Caco-2 (cell line): ENCODE measurements around the gene PTPN3. TPM values are rescaled to one million over a fixed set of nuclear protein-coding genes. Genes with fewer than 3 reads are reported as not detected.

Experiments
- BruUV-seq: library from RNA; stranded (reverse); fragments of 400-500 nt; replicated peaks from 2 replicates; lab custom pipeline; 2021; lab: Mats Ljungman, UMichigan
- CTCF ChIA-PET: fragments of 300-600 bp; sonication (Branson Sonifier 250); formaldehyde crosslinking; loops from one replicate; lab custom pipeline; 2022; ENCODE audit warnings: antibody characterized with exemption; lab: Charles Lee
- POLR2A ChIA-PET: fragments of 300-600 bp; sonication (Branson Sonifier 250); formaldehyde crosslinking; loops from one replicate; lab custom pipeline; 2022; ENCODE audit warnings: antibody characterized with exemption; lab: Charles Lee
- DNase-seq, 2 experiments: peaks; one replicate each; pipeline versions ENCODE4 v3.0.0 to v3.0.0-alpha.2; 2020 to 2022
- H3K27me3 ChIP-seq: replicated peaks from 2 replicates; pipeline ENCODE4 v1.6.0; 2011; ENCODE audit warnings: low read length; ENCODE audit not compliant: control insufficient read depth, insufficient read depth
- H3K36me3 ChIP-seq: 2 replicates; pipeline ENCODE4 v1.5.1; 2011; ENCODE audit warnings: low read length; ENCODE audit not compliant: control insufficient read depth, insufficient read depth
- H3K4me1 ChIP-seq: fragments of 250-450 bp; sonication (Bioruptor Pico); 2 replicates; pipeline ENCODE4 v1.5.1; 2020; ENCODE audit warnings: mild to moderate bottlenecking
- H3K4me3 ChIP-seq: 2 replicates; pipeline ENCODE4 v1.5.1; 2011; ENCODE audit warnings: low read depth, mild to moderate bottlenecking, control low read depth, low read length
- H3K9me3 ChIP-seq: fragments of 250-450 bp; sonication (Bioruptor Pico); 2 replicates; pipeline ENCODE4 v1.5.1; 2020; ENCODE audit warnings: mild to moderate bottlenecking, moderate library complexity
- H3K27ac Mint-ChIP-seq: one replicate; pipeline ENCODE4 v1.8.0; 2022; ENCODE audit warnings: mixed read lengths; ENCODE audit not compliant: unreplicated experiment
- H3K27me3 Mint-ChIP-seq: one replicate; pipeline ENCODE4 v1.8.0; 2022; ENCODE audit warnings: mixed read lengths; ENCODE audit not compliant: insufficient read depth, unreplicated experiment
- H3K36me3 Mint-ChIP-seq: one replicate; pipeline ENCODE4 v1.8.0; 2022; ENCODE audit warnings: mild to moderate bottlenecking, mixed read lengths; ENCODE audit not compliant: insufficient read depth, unreplicated experiment
- H3K4me1 Mint-ChIP-seq: one replicate; pipeline ENCODE4 v1.8.0; 2022; ENCODE audit warnings: low read depth, mixed read lengths; ENCODE audit not compliant: unreplicated experiment
- H3K4me3 Mint-ChIP-seq: one replicate; pipeline ENCODE4 v1.8.0; 2022; ENCODE audit warnings: mild to moderate bottlenecking, moderate library complexity, mixed read lengths; ENCODE audit not compliant: unreplicated experiment
- H3K9me3 Mint-ChIP-seq: one replicate; pipeline ENCODE4 v1.8.0; 2022; ENCODE audit warnings: mixed read lengths; ENCODE audit not compliant: unreplicated experiment
- intact Hi-C: fragments of 100-400 bp; cut with micrococcal nuclease; formaldehyde crosslinking; loops from one replicate; pipeline ENCODE4 v1.10.0; 2022; ENCODE audit not compliant: unreplicated experiment
- total RNA-seq: library from RNA; stranded (reverse); gene quantifications from 2 replicates; pipeline ENCODE4 v1.2.3, GENCODE V29; 2022
- TF ChIP-seq, protein P1 (sequence below), 2 experiments: fragments of 200-600 bp in 1 of 2; IDR thresholded peaks; 1 replicate in 1 of 2; 2 replicates in 1 of 2; pipeline versions ENCODE4 v1.5.1 to v1.8.0; 2011 to 2022; ENCODE audit warnings: antibody characterized with exemption in 1 of 2, control low read depth in 1 of 2, inconsistent platforms in 1 of 2, low read depth in 1 of 2, low read length in 1 of 2, mild to moderate bottlenecking in 1 of 2, moderate library complexity in 1 of 2; ENCODE audit not compliant: insufficient read depth in 1 of 2, severe bottlenecking in 1 of 2, unreplicated experiment in 1 of 2

The PTPN3 gene
- total RNA-seq, 1 experiment from 2014 or later, result 12.4 TPM

DNA sequence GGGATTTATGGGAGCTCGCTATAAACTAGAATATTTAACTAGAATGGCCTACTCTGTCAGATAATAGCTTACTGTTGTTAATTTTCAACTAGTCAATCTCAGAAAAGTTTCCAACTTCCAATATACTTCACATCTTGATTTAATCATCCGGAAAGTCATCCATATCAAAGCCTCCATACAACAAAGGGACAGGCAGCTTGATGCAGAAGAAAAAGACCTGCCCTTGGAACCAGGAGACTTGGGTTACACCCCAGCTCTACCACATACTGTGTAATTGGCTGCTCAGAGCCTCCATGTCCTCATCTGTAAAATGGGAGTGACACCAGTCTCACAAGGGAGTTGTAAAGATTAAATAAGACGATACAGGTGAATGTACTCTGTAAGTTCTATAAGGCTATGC lies 1.9 kb downstream of the PTPN3 start:
- Mint-ChIP-seq H3K9me3 (no peaks in the 10 kb centered on the region), H3K27ac (no peak overlapping the region), H3K27me3 (no peaks in the 10 kb centered on the region), H3K36me3 (peaks cover 6% of the 10 kb centered on the region), H3K4me1 (peaks cover 23% of the 10 kb centered on the region), H3K4me3 (peak overlapping the region; percentile 59)
- H3K4me1 ChIP-seq, result peaks cover 16% of the 10 kb centered on the region
- no peak overlapping the region for H3K4me3 ChIP-seq
- POLR2A ChIA-PET, result no interaction called here
- BruUV-seq, result no TSS peak
- no peaks in the 10 kb centered on the region for H3K27me3 ChIP-seq
- intact Hi-C loops, result no loop called here
- H3K36me3 ChIP-seq, result no peaks in the 10 kb centered on the region; the same call in 1 of the 2 replicates
- no peak for DNase-seq
- TF ChIP-seq, protein P1, sequence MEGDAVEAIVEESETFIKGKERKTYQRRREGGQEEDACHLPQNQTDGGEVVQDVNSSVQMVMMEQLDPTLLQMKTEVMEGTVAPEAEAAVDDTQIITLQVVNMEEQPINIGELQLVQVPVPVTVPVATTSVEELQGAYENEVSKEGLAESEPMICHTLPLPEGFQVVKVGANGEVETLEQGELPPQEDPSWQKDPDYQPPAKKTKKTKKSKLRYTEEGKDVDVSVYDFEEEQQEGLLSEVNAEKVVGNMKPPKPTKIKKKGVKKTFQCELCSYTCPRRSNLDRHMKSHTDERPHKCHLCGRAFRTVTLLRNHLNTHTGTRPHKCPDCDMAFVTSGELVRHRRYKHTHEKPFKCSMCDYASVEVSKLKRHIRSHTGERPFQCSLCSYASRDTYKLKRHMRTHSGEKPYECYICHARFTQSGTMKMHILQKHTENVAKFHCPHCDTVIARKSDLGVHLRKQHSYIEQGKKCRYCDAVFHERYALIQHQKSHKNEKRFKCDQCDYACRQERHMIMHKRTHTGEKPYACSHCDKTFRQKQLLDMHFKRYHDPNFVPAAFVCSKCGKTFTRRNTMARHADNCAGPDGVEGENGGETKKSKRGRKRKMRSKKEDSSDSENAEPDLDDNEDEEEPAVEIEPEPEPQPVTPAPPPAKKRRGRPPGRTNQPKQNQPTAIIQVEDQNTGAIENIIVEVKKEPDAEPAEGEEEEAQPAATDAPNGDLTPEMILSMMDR (IDR thresholded peaks at IDR 0.05; ENCODE audit: insufficient read depth in 1 of 2, low read depth in 1 of 2, low read length in 1 of 2, severe bottlenecking in 1 of 2, unreplicated experiment in 1 of 2), result no peak
- CTCF ChIA-PET, result no interaction called here
- no peaks in the 10 kb centered on the region for H3K9me3 ChIP-seq

DNA sequence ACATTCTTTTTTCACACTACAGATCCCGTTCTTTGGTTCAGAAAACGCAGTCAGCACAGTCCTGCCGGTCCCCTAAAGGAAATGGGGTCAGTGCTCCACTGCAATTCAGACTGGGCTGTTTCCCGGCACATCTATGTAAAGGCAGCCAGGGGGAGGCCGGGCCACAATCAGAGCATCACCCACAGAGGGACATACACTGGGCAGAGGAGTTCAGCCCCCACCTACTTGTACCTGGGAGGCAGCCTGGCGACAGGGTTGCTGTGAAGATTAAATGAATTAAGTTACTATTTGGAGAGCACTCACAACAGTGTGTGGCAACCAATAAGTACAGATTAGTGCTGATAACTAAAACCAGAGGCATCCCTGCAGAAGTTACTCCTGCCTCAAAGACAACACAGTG lies 4.5 kb downstream of the PTPN3 start:
- Histone ChIP-seq H3K27me3 (no peaks in the 10 kb centered on the region), H3K4me1 (peaks cover 2% of the 10 kb centered on the region; the same call in 1 of the 2 replicates), H3K4me3 (no peak overlapping the region), H3K36me3 (no peaks in the 10 kb centered on the region; the same call in 1 of the 2 replicates), H3K9me3 (no peaks in the 10 kb centered on the region)
- ChIA-PET CTCF (no interaction called here), POLR2A (no interaction called here)
- intact Hi-C loops, result no loop called here
- H3K27me3 Mint-ChIP-seq, result no peaks in the 10 kb centered on the region
- H3K9me3 Mint-ChIP-seq, result no peaks in the 10 kb centered on the region
- TF ChIP-seq, protein P1 (IDR thresholded peaks at IDR 0.05; ENCODE audit: insufficient read depth in 1 of 2, low read depth in 1 of 2, low read length in 1 of 2, severe bottlenecking in 1 of 2, unreplicated experiment in 1 of 2), result no peak
- peaks cover 9% of the 10 kb centered on the region for H3K4me1 Mint-ChIP-seq
- H3K4me3 Mint-ChIP-seq, result no peak overlapping the region
- no peak overlapping the region for H3K27ac Mint-ChIP-seq
- peaks cover 4% of the 10 kb centered on the region for H3K36me3 Mint-ChIP-seq
- no TSS peak for BruUV-seq
- no peak for DNase-seq

DNA sequence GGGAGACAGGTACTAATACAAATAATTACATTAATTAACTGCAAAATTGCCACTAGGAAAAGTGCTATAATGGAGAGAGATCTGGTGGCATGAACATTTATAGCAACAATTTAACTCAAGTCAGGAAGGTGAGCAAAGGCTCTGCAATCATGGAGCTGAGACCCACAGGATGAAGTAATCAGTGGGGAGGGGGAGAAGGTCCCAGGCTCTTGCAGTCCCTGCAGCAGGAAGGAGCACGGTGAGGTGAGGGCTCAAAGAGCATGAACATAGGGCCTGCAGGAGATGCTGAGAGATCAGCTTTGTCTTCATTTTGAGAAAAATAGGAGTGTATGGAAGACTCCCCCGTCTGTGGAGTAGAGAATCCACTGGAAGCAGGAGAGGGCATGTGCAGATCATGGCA lies 6.5 kb downstream of the PTPN3 start:
- no peak overlapping the region for H3K4me3 ChIP-seq
- no TSS peak for BruUV-seq
- no peaks in the 10 kb centered on the region for H3K9me3 Mint-ChIP-seq
- TF ChIP-seq, protein P1 (IDR thresholded peaks at IDR 0.05; ENCODE audit: insufficient read depth in 1 of 2, low read depth in 1 of 2, low read length in 1 of 2, severe bottlenecking in 1 of 2, unreplicated experiment in 1 of 2), result no peak
- H3K27me3 Mint-ChIP-seq, result no peaks in the 10 kb centered on the region
- H3K27ac Mint-ChIP-seq, result no peak overlapping the region
- ChIA-PET CTCF (no interaction called here), POLR2A (no interaction called here)
- intact Hi-C loops, result no loop called here
- no peak overlapping the region for H3K4me3 Mint-ChIP-seq
- no peaks in the 10 kb centered on the region for H3K27me3 ChIP-seq
- no peaks in the 10 kb centered on the region for H3K4me1 ChIP-seq
- H3K9me3 ChIP-seq, result no peaks in the 10 kb centered on the region
- H3K36me3 Mint-ChIP-seq, result no peaks in the 10 kb centered on the region
- DNase-seq, result no peak
- peaks cover 5% of the 10 kb centered on the region for H3K4me1 Mint-ChIP-seq
- no peaks in the 10 kb centered on the region for H3K36me3 ChIP-seq
